Measurements from ENCODE around the gene NR5A2. TPM values are rescaled to one million over a fixed set of nuclear protein-coding genes. Genes with fewer than 3 reads are reported as not detected.

NR5A2 gene
- total and polyA plus RNA-seq, 10 of the 15 experiments (the other 5 are each of a cell fraction or from before 2014, with no cell fraction given): 0.02 to 0.60 (median 0.15) TPM; not detected in 1

DNA sequence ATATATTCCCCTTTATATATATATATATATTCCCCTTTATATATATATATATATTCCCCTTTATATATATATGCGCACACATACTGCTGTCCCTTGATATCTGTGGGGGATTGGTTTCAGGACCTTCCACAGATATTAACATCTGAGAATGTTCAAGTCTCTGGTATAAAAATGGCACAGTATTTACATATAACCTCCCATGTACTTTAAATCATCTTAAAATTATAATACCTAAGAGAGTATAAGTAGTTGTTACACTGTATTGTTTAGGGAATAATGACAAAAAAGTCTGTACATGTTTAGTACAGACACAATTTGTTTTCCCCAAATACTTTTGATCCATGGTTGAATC lies 45.8 kb downstream of the NR5A2 start (continued):
- TF ChIP-seq, protein P1, sequence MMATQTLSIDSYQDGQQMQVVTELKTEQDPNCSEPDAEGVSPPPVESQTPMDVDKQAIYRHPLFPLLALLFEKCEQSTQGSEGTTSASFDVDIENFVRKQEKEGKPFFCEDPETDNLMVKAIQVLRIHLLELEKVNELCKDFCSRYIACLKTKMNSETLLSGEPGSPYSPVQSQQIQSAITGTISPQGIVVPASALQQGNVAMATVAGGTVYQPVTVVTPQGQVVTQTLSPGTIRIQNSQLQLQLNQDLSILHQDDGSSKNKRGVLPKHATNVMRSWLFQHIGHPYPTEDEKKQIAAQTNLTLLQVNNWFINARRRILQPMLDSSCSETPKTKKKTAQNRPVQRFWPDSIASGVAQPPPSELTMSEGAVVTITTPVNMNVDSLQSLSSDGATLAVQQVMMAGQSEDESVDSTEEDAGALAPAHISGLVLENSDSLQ (IDR thresholded peaks at IDR 0.05): no peak
- TF ChIP-seq STAT3 (IDR thresholded peaks at IDR 0.05; ENCODE audit: low read depth, low read length): no peak
- no peak for TF ChIP-seq ZBED1 (IDR thresholded peaks at IDR 0.05; ENCODE audit: borderline replicate concordance)

DNA sequence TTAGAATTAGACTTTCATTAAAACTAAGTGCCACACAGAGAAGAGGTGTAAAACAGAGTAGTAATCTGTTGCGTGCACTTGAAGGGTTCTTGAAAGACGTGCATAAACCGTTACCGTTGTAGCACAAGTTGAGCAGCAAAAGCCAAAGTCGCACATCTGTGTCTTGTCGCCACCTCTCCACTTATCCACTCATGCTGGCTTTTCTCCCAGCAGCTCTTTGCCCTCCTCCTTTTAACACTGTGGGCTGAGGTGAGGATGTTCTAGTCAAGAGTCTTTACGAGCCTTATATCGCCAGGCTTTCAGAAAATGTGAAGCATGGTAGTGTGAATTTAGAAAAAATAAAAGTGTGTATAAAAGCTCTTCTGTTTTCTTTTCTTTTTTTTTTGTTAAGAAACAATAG lies 48.0 kb downstream of the NR5A2 start:
- H3K9ac ChIP-seq (ENCODE audit: control insufficient read depth, insufficient read depth, low read length): no peak overlapping the region
- 0% methylated on average over 8 of the region's 8 CpGs for WGBS (ENCODE audit: insufficient coverage, insufficient replicate concordance, low lambda C conversion rate, missing lambda C conversion rate)
- no TSS peak for BruUV-seq (replicated peaks)
- no peaks in the 10 kb centered on the region for H4K20me1 ChIP-seq (ENCODE audit: control insufficient read depth, insufficient read depth)
- H3K36me3 ChIP-seq (ENCODE audit: control insufficient read depth in 2 of 2, insufficient read depth in 2 of 2, low read length in 1 of 2): no peaks in the 10 kb centered on the region
- in situ Hi-C loops (cut with MboI): no loop called here
- ChIA-PET SMC1A (ENCODE audit: uncharacterized antibody, unreplicated experiment) (interaction anchor here (2.0 kb wide), 1 partner anchor 17 kb away, joined by 4 read pairs; no protein-coding TSS in a partner anchor), CTCF (no interaction called here), RAD21 (ENCODE audit: unreplicated experiment) (no interaction called here), POLR2A (no interaction called here)
- H3K4me1 ChIP-seq (ENCODE audit: control insufficient read depth, insufficient read depth, low read length): peaks cover 4% of the 10 kb centered on the region
- peaks cover 2 to 8% of the 10 kb centered on the region in 2 experiments; a peak in 2 of 4 replicates for H3K27me3 ChIP-seq (replicated peaks in 1 of 2; ENCODE audit: control insufficient read depth in 2 of 2, insufficient read depth in 2 of 2, low read length in 1 of 2)
- H2AFZ ChIP-seq (ENCODE audit: control insufficient read depth, low read depth, low read length): no peak overlapping the region
- DNase-seq (ENCODE audit: low read depth, low spot score) (no peak), ATAC-seq (no peak), FAIRE-seq (no peak)
- no peaks in the 10 kb centered on the region for H3K79me2 ChIP-seq (ENCODE audit: control insufficient read depth, insufficient read depth, low read length)
- H3K4me2 ChIP-seq (ENCODE audit: control insufficient read depth, insufficient read depth): no peak overlapping the region
- no peak overlapping the region for H3K4me3 ChIP-seq
- intact Hi-C loops (cut with micrococcal nuclease; ENCODE audit: unreplicated experiment): no loop called here
- no peaks in the 10 kb centered on the region for H3K9me3 ChIP-seq (replicated peaks; ENCODE audit: control insufficient read depth, insufficient read depth, low read length)
- H3K27ac ChIP-seq (ENCODE audit: control insufficient read depth, insufficient read depth): no peak overlapping the region
- TF ChIP-seq, protein P2, sequence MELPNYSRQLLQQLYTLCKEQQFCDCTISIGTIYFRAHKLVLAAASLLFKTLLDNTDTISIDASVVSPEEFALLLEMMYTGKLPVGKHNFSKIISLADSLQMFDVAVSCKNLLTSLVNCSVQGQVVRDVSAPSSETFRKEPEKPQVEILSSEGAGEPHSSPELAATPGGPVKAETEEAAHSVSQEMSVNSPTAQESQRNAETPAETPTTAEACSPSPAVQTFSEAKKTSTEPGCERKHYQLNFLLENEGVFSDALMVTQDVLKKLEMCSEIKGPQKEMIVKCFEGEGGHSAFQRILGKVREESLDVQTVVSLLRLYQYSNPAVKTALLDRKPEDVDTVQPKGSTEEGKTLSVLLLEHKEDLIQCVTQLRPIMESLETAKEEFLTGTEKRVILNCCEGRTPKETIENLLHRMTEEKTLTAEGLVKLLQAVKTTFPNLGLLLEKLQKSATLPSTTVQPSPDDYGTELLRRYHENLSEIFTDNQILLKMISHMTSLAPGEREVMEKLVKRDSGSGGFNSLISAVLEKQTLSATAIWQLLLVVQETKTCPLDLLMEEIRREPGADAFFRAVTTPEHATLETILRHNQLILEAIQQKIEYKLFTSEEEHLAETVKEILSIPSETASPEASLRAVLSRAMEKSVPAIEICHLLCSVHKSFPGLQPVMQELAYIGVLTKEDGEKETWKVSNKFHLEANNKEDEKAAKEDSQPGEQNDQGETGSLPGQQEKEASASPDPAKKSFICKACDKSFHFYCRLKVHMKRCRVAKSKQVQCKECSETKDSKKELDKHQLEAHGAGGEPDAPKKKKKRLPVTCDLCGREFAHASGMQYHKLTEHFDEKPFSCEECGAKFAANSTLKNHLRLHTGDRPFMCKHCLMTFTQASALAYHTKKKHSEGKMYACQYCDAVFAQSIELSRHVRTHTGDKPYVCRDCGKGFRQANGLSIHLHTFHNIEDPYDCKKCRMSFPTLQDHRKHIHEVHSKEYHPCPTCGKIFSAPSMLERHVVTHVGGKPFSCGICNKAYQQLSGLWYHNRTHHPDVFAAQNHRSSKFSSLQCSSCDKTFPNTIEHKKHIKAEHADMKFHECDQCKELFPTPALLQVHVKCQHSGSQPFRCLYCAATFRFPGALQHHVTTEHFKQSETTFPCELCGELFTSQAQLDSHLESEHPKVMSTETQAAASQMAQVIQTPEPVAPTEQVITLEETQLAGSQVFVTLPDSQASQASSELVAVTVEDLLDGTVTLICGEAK (IDR thresholded peaks at IDR 0.05; ENCODE audit: borderline replicate concordance): no peak
- TF ChIP-seq TCF7 (IDR thresholded peaks at IDR 0.05; ENCODE audit: borderline replicate concordance): no peak
- TF ChIP-seq, protein P3, sequence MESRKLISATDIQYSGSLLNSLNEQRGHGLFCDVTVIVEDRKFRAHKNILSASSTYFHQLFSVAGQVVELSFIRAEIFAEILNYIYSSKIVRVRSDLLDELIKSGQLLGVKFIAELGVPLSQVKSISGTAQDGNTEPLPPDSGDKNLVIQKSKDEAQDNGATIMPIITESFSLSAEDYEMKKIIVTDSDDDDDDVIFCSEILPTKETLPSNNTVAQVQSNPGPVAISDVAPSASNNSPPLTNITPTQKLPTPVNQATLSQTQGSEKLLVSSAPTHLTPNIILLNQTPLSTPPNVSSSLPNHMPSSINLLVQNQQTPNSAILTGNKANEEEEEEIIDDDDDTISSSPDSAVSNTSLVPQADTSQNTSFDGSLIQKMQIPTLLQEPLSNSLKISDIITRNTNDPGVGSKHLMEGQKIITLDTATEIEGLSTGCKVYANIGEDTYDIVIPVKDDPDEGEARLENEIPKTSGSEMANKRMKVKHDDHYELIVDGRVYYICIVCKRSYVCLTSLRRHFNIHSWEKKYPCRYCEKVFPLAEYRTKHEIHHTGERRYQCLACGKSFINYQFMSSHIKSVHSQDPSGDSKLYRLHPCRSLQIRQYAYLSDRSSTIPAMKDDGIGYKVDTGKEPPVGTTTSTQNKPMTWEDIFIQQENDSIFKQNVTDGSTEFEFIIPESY (IDR thresholded peaks at IDR 0.05): no peak
- no peak for TF ChIP-seq CBX5 (IDR thresholded peaks at IDR 0.05; ENCODE audit: low read depth)
- TF ChIP-seq POLR2A (IDR thresholded peaks at IDR 0.05; ENCODE audit: low read depth, low read length): no peak
- TF ChIP-seq MYB (IDR thresholded peaks at IDR 0.05; ENCODE audit: borderline replicate concordance, low read depth, low read length): no peak
- TF ChIP-seq, protein P4, sequence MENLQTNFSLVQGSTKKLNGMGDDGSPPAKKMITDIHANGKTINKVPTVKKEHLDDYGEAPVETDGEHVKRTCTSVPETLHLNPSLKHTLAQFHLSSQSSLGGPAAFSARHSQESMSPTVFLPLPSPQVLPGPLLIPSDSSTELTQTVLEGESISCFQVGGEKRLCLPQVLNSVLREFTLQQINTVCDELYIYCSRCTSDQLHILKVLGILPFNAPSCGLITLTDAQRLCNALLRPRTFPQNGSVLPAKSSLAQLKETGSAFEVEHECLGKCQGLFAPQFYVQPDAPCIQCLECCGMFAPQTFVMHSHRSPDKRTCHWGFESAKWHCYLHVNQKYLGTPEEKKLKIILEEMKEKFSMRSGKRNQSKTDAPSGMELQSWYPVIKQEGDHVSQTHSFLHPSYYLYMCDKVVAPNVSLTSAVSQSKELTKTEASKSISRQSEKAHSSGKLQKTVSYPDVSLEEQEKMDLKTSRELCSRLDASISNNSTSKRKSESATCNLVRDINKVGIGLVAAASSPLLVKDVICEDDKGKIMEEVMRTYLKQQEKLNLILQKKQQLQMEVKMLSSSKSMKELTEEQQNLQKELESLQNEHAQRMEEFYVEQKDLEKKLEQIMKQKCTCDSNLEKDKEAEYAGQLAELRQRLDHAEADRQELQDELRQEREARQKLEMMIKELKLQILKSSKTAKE (IDR thresholded peaks at IDR 0.05; ENCODE audit: low read depth, poor library complexity, severe bottlenecking): no peak
- no peak for TF ChIP-seq ZNF217 (IDR thresholded peaks at IDR 0.05)
- TF ChIP-seq SIX5 (IDR thresholded peaks at IDR 0.05; ENCODE audit: low read depth, low read length, severe bottlenecking): no peak
- no peak for TF ChIP-seq SIN3A (IDR thresholded peaks at IDR 0.05; ENCODE audit: low read depth, low read length)
- TF ChIP-seq MEF2A (IDR thresholded peaks at IDR 0.05; ENCODE audit: insufficient read depth, low read depth, low read length): no peak
- TF ChIP-seq RBBP5 (conservative IDR thresholded peaks at IDR 0.05): no peak

Data from GM12878 (cell line).